SK-N-SH (cell line): ENCODE data around the gene CMC4. TPM values are rescaled to one million over a fixed set of nuclear protein-coding genes. Genes with fewer than 3 reads are reported as not detected.

Experiments used
- CTCF ChIA-PET: fragments of 300-600, 350-600 bp; formaldehyde crosslinking; extraction: SDS; loops from one replicate; lab custom pipeline; 2021; lab: Yijun Ruan, JAX
- POLR2A ChIA-PET: fragments of 350-600 bp; sonication (Branson Sonifier 250); formaldehyde crosslinking; extraction: SDS; loops from one replicate; lab custom pipeline; 2020; ENCODE audit warnings: antibody characterized with exemption, inconsistent platforms; lab: Yijun Ruan, JAX
- DNase-seq: peaks from one replicate; pipeline ENCODE4 v3.0.0; 2012
- H2AFZ ChIP-seq: fragments of 200-600 bp; sonication (generic); 2 replicates; pipeline ENCODE4 v1.8.1; 2016; ENCODE audit warnings: antibody characterized with exemption, mild to moderate bottlenecking, low read depth
- H3F3A ChIP-seq: fragments of 200-600 bp; sonication (generic); replicated peaks from 2 replicates; pipeline ENCODE3; 2016; ENCODE audit warnings: antibody characterized with exemption, mild to moderate bottlenecking; ENCODE audit not compliant: insufficient read depth
- H3K27ac ChIP-seq, 2 experiments: fragments of 200-500 bp in 1 of 2; fragments of 200-600 bp in 1 of 2; sonication (Bioruptor generic) in 1 of 2; sonication (generic), shearing (Covaris generic) in 1 of 2; 2 replicates each; pipeline versions ENCODE4 v1.5.1 to v1.6.1; 2014 to 2016; ENCODE audit warnings: low read depth in 2 of 2, inconsistent platforms in 1 of 2, low read length in 1 of 2, mild to moderate bottlenecking in 1 of 2, mixed read lengths in 1 of 2
- H3K27me3 ChIP-seq: fragments of 200-600 bp; sonication (generic), shearing (Covaris generic); 2 replicates; pipeline ENCODE4 v1.6.1; 2016; ENCODE audit warnings: mixed run types; ENCODE audit not compliant: insufficient read depth
- H3K36me3 ChIP-seq, 2 experiments: fragments of 200-500 bp in 1 of 2; fragments of 200-600 bp in 1 of 2; sonication (Bioruptor generic) in 1 of 2; sonication (generic) in 1 of 2; replicated peaks in 1 of 2; 2 replicates each; pipeline versions ENCODE3 to v1.5.1; 2014 to 2016; ENCODE audit warnings: low read length in 1 of 2, mild to moderate bottlenecking in 1 of 2; ENCODE audit not compliant: insufficient read depth in 2 of 2, control insufficient read depth in 1 of 2
- H3K4me1 ChIP-seq, 2 experiments: fragments of 200-500 bp in 1 of 2; fragments of 200-600 bp in 1 of 2; sonication (Bioruptor generic) in 1 of 2; sonication (generic), shearing (Covaris generic) in 1 of 2; 2 replicates each; pipeline versions ENCODE4 v1.5.1 to v1.6.1; 2014 to 2016; ENCODE audit warnings: low read depth in 1 of 2, low read length in 1 of 2, mixed run types in 1 of 2; ENCODE audit not compliant: insufficient read depth in 2 of 2, control insufficient read depth in 1 of 2
- H3K4me2 ChIP-seq: fragments of 200-600 bp; sonication (generic), shearing (Covaris generic); 2 replicates; pipeline ENCODE4 v1.6.1; 2017; ENCODE audit warnings: mixed run types
- H3K4me3 ChIP-seq, 2 experiments: fragments of 200-500 bp in 1 of 2; fragments of 200-600 bp in 1 of 2; sonication (Bioruptor generic) in 1 of 2; sonication (generic), shearing (Covaris generic) in 1 of 2; 2 replicates each; pipeline versions ENCODE4 v1.5.1 to v1.8.1; 2014 to 2016; ENCODE audit warnings: low read depth in 2 of 2, inconsistent platforms in 1 of 2, low read length in 1 of 2, mild to moderate bottlenecking in 1 of 2, mixed read lengths in 1 of 2, moderate library complexity in 1 of 2
- H3K79me2 ChIP-seq: fragments of 200-600 bp; sonication (generic); 2 replicates; pipeline ENCODE4 v1.8.1; 2017; ENCODE audit warnings: mild to moderate bottlenecking; ENCODE audit not compliant: insufficient read depth
- H3K9ac ChIP-seq: fragments of 200-600 bp; sonication (generic); 2 replicates; pipeline ENCODE4 v1.6.1; 2017; ENCODE audit warnings: mixed run types
- H3K9me2 ChIP-seq: fragments of 200-600 bp; sonication (generic); 2 replicates; pipeline ENCODE4 v1.6.1; 2017; ENCODE audit warnings: mixed run types
- H3K9me3 ChIP-seq: fragments of 200-600 bp; sonication (generic); 2 replicates; pipeline ENCODE4 v1.6.1; 2017; ENCODE audit warnings: mixed run types, mild to moderate bottlenecking, moderate library complexity
- H4K20me1 ChIP-seq: fragments of 200-600 bp; sonication (generic); 2 replicates; pipeline ENCODE4 v1.6.1; 2017; ENCODE audit warnings: mild to moderate bottlenecking, mixed run types; ENCODE audit not compliant: insufficient read depth
- CHD2 ChIP-seq: fragments of 150-350 bp; IDR thresholded peaks from 2 replicates; pipeline ENCODE4 v1.6.1; 2018; ENCODE audit warnings: low read length; ENCODE audit not compliant: partially characterized antibody
- ELF1 ChIP-seq: IDR thresholded peaks from 2 replicates; pipeline ENCODE4 v1.4.0; 2012
- EZH2phosphoT487 ChIP-seq: fragments of 200-600 bp; sonication (generic); IDR thresholded peaks from 2 replicates; pipeline ENCODE4 v1.6.1; 2017; ENCODE audit warnings: low read depth, mixed run types, mild to moderate bottlenecking, antibody characterized with exemption, moderate library complexity, borderline replicate concordance
- FOSL2 ChIP-seq: IDR thresholded peaks from 2 replicates; pipeline ENCODE4 v1.4.0; 2012; ENCODE audit warnings: low read depth, mild to moderate bottlenecking, moderate library complexity, borderline replicate concordance
- GABPA ChIP-seq: IDR thresholded peaks from 2 replicates; pipeline ENCODE4 v1.4.0; 2012; ENCODE audit warnings: low read depth, mild to moderate bottlenecking
- JUND ChIP-seq: IDR thresholded peaks from 2 replicates; pipeline ENCODE4 v1.4.0; 2012
- MEF2A ChIP-seq: IDR thresholded peaks from 2 replicates; pipeline ENCODE4 v1.4.0; 2012; ENCODE audit warnings: low read depth, borderline replicate concordance
- TCF12 ChIP-seq: IDR thresholded peaks from 2 replicates; pipeline ENCODE4 v1.4.0; 2012
- YY1 ChIP-seq: IDR thresholded peaks from 2 replicates; pipeline ENCODE4 v1.4.0; 2012; ENCODE audit warnings: low read depth, mild to moderate bottlenecking
- WGBS: methylation state at CpG from one replicate; pipeline ENCODE4 v1.1.6; 2017; ENCODE audit warnings: low lambda C conversion rate; 5-methylcytosine and 5-hydroxymethylcytosine counted together
- polyA plus RNA-seq, 3 experiments: library from polyadenylated mRNA; depleted of rRNA; stranded (reverse); fragments of >200 nt; gene quantifications; 2 replicates each; pipeline ENCODE4 v1.2.3, GENCODE V29; 2012
- TF ChIP-seq, protein P1 (sequence below): IDR thresholded peaks from 2 replicates; pipeline ENCODE4; 2012
- TF ChIP-seq, protein P2 (sequence below): IDR thresholded peaks from 2 replicates; pipeline ENCODE4 v1.6.1; 2012; ENCODE audit warnings: mild to moderate bottlenecking, low read depth, low read length, moderate library complexity
- TF ChIP-seq, protein P3 (sequence below): fragments of 150-350 bp; IDR thresholded peaks from 2 replicates; pipeline ENCODE4 v1.6.1; 2017; ENCODE audit warnings: antibody characterized with exemption, low read length, low read depth, borderline replicate concordance
- TF ChIP-seq, protein P4 (sequence below): fragments of 200-600 bp; sonication (generic); IDR thresholded peaks from 2 replicates; pipeline ENCODE4 v1.6.1; 2017; ENCODE audit warnings: antibody characterized with exemption, mild to moderate bottlenecking, moderate library complexity

CMC4 gene
- polyA plus RNA-seq, 1 of the 3 experiments (the other 2 are of a cell fraction), result 12.0 TPM

DNA sequence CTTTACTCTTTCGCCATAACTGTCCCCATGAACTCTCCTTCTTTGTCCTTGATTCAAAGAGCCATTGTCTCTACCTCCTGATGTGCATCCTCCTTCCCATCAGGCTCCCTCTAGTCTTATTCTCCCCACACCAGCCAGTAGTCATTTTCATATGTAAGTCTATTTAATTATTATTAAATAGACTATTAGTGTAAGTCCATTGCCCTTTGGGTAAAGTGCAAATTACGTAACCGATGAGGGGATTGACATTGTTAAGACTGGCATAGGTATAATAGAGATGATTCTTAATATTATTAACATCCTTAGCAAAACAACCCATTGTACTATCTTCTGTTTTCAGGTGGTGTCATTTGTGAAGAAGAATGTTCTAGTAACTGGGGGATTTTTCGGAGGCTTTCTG is 16.7 kb downstream of the CMC4 start:
- H3K9me3 ChIP-seq, result no peaks in the 10 kb centered on the region
- H3K27me3 ChIP-seq, result no peaks in the 10 kb centered on the region
- ChIA-PET POLR2A (no interaction called here), CTCF (no interaction called here)
- no peak overlapping the region for H3K27ac ChIP-seq
- no peak overlapping the region for H3K4me2 ChIP-seq
- H3K9ac ChIP-seq, result no peak overlapping the region
- no peaks in the 10 kb centered on the region for H3K9me2 ChIP-seq
- peaks cover 0 to 7% of the 10 kb centered on the region in 2 experiments for H3K36me3 ChIP-seq
- no peak for TF ChIP-seq YY1
- TF ChIP-seq, protein P1, sequence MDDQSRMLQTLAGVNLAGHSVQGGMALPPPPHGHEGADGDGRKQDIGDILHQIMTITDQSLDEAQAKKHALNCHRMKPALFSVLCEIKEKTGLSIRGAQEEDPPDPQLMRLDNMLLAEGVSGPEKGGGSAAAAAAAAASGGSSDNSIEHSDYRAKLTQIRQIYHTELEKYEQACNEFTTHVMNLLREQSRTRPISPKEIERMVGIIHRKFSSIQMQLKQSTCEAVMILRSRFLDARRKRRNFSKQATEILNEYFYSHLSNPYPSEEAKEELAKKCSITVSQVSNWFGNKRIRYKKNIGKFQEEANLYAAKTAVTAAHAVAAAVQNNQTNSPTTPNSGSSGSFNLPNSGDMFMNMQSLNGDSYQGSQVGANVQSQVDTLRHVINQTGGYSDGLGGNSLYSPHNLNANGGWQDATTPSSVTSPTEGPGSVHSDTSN, result no peak
- TF ChIP-seq, protein P2, sequence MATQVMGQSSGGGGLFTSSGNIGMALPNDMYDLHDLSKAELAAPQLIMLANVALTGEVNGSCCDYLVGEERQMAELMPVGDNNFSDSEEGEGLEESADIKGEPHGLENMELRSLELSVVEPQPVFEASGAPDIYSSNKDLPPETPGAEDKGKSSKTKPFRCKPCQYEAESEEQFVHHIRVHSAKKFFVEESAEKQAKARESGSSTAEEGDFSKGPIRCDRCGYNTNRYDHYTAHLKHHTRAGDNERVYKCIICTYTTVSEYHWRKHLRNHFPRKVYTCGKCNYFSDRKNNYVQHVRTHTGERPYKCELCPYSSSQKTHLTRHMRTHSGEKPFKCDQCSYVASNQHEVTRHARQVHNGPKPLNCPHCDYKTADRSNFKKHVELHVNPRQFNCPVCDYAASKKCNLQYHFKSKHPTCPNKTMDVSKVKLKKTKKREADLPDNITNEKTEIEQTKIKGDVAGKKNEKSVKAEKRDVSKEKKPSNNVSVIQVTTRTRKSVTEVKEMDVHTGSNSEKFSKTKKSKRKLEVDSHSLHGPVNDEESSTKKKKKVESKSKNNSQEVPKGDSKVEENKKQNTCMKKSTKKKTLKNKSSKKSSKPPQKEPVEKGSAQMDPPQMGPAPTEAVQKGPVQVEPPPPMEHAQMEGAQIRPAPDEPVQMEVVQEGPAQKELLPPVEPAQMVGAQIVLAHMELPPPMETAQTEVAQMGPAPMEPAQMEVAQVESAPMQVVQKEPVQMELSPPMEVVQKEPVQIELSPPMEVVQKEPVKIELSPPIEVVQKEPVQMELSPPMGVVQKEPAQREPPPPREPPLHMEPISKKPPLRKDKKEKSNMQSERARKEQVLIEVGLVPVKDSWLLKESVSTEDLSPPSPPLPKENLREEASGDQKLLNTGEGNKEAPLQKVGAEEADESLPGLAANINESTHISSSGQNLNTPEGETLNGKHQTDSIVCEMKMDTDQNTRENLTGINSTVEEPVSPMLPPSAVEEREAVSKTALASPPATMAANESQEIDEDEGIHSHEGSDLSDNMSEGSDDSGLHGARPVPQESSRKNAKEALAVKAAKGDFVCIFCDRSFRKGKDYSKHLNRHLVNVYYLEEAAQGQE, result no peak
- no peak for TF ChIP-seq CHD2
- TF ChIP-seq, protein P3, sequence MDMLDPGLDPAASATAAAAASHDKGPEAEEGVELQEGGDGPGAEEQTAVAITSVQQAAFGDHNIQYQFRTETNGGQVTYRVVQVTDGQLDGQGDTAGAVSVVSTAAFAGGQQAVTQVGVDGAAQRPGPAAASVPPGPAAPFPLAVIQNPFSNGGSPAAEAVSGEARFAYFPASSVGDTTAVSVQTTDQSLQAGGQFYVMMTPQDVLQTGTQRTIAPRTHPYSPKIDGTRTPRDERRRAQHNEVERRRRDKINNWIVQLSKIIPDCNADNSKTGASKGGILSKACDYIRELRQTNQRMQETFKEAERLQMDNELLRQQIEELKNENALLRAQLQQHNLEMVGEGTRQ, result no peak
- no peak for TF ChIP-seq FOSL2
- no peak for TF ChIP-seq JUND
- no peak for TF ChIP-seq EZH2phosphoT487
- TF ChIP-seq, protein P4, sequence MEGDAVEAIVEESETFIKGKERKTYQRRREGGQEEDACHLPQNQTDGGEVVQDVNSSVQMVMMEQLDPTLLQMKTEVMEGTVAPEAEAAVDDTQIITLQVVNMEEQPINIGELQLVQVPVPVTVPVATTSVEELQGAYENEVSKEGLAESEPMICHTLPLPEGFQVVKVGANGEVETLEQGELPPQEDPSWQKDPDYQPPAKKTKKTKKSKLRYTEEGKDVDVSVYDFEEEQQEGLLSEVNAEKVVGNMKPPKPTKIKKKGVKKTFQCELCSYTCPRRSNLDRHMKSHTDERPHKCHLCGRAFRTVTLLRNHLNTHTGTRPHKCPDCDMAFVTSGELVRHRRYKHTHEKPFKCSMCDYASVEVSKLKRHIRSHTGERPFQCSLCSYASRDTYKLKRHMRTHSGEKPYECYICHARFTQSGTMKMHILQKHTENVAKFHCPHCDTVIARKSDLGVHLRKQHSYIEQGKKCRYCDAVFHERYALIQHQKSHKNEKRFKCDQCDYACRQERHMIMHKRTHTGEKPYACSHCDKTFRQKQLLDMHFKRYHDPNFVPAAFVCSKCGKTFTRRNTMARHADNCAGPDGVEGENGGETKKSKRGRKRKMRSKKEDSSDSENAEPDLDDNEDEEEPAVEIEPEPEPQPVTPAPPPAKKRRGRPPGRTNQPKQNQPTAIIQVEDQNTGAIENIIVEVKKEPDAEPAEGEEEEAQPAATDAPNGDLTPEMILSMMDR, result no peak
- no peak for TF ChIP-seq TCF12
- no peak for TF ChIP-seq GABPA
- TF ChIP-seq MEF2A, result no peak
- no peak for TF ChIP-seq ELF1
- H3K4me1 ChIP-seq, result peaks cover 0 to 7% of the 10 kb centered on the region in 2 experiments; a peak in 1 of 4 replicates
- no peaks in the 10 kb centered on the region for H3F3A ChIP-seq
- H4K20me1 ChIP-seq, result no peaks in the 10 kb centered on the region
- no peak for DNase-seq
- WGBS, result 38% methylated on average over 4 of the region's 4 CpGs
- H3K79me2 ChIP-seq, result no peaks in the 10 kb centered on the region
- no peak overlapping the region for H3K4me3 ChIP-seq
- H2AFZ ChIP-seq, result no peak overlapping the region
